Right lobe of liver (tissue), 4 donors: ENCODE data around the gene MAP3K7.

Experiments
- CTCF ChIP-seq, 4 donors: fragments of 200-600 bp in 3 of 4; fragments of 450-650 bp in 1 of 4; IDR thresholded peaks; one replicate each; pipeline versions ENCODE4 v1.5.1 to v1.8.0; 2016 to 2022; ENCODE audit warnings: antibody characterized with exemption in 4 of 4, mild to moderate bottlenecking in 2 of 4
- POLR2A ChIP-seq: fragments of 450-650 bp; IDR thresholded peaks from one replicate; pipeline ENCODE4 v1.6.1; 2017; ENCODE audit warnings: antibody characterized with exemption, mild to moderate bottlenecking
- donor health status: DM: no; HTN: no; CAD: no.
- donor health status: DM: no; HTN: no; CAD: no.
- donor health status: DM: no; HTN: yes; CAD: no.

GRCh38 chr6:90610751-90611542 is 24.1 kb upstream of the MAP3K7 start:
- TF ChIP-seq CTCF (IDR thresholded peaks at IDR 0.05) (no peak), POLR2A (no peak)
